SK-N-SH (cell line): ENCODE results near the gene MLLT3. TPM values are rescaled to one million over a fixed set of nuclear protein-coding genes. Genes with fewer than 3 reads are reported as not detected.

Experiments used
- CTCF ChIA-PET: fragments of 300-600, 350-600 bp; formaldehyde crosslinking; extraction: SDS; loops from one replicate; lab custom pipeline; 2021; lab: Yijun Ruan, JAX
- POLR2A ChIA-PET: fragments of 350-600 bp; sonication (Branson Sonifier 250); formaldehyde crosslinking; extraction: SDS; loops from one replicate; lab custom pipeline; 2020; ENCODE audit warnings: antibody characterized with exemption, inconsistent platforms; lab: Yijun Ruan, JAX
- DNase-seq: peaks from one replicate; pipeline ENCODE4 v3.0.0; 2012
- H2AFZ ChIP-seq: fragments of 200-600 bp; sonication (generic); 2 replicates; pipeline ENCODE4 v1.8.1; 2016; ENCODE audit warnings: antibody characterized with exemption, mild to moderate bottlenecking, low read depth
- H3F3A ChIP-seq: fragments of 200-600 bp; sonication (generic); replicated peaks from 2 replicates; pipeline ENCODE3; 2016; ENCODE audit warnings: antibody characterized with exemption, mild to moderate bottlenecking; ENCODE audit not compliant: insufficient read depth
- H3K27ac ChIP-seq, 2 experiments: fragments of 200-500 bp in 1 of 2; fragments of 200-600 bp in 1 of 2; sonication (Bioruptor generic) in 1 of 2; sonication (generic), shearing (Covaris generic) in 1 of 2; 2 replicates each; pipeline versions ENCODE4 v1.5.1 to v1.6.1; 2014 to 2016; ENCODE audit warnings: low read depth in 2 of 2, inconsistent platforms in 1 of 2, low read length in 1 of 2, mild to moderate bottlenecking in 1 of 2, mixed read lengths in 1 of 2
- H3K27me3 ChIP-seq: fragments of 200-600 bp; sonication (generic), shearing (Covaris generic); 2 replicates; pipeline ENCODE4 v1.6.1; 2016; ENCODE audit warnings: mixed run types; ENCODE audit not compliant: insufficient read depth
- H3K36me3 ChIP-seq, 2 experiments: fragments of 200-500 bp in 1 of 2; fragments of 200-600 bp in 1 of 2; sonication (Bioruptor generic) in 1 of 2; sonication (generic) in 1 of 2; replicated peaks in 1 of 2; 2 replicates each; pipeline versions ENCODE3 to v1.5.1; 2014 to 2016; ENCODE audit warnings: low read length in 1 of 2, mild to moderate bottlenecking in 1 of 2; ENCODE audit not compliant: insufficient read depth in 2 of 2, control insufficient read depth in 1 of 2
- H3K4me1 ChIP-seq, 2 experiments: fragments of 200-500 bp in 1 of 2; fragments of 200-600 bp in 1 of 2; sonication (Bioruptor generic) in 1 of 2; sonication (generic), shearing (Covaris generic) in 1 of 2; 2 replicates each; pipeline versions ENCODE4 v1.5.1 to v1.6.1; 2014 to 2016; ENCODE audit warnings: low read depth in 1 of 2, low read length in 1 of 2, mixed run types in 1 of 2; ENCODE audit not compliant: insufficient read depth in 2 of 2, control insufficient read depth in 1 of 2
- H3K4me2 ChIP-seq: fragments of 200-600 bp; sonication (generic), shearing (Covaris generic); 2 replicates; pipeline ENCODE4 v1.6.1; 2017; ENCODE audit warnings: mixed run types
- H3K4me3 ChIP-seq, 2 experiments: fragments of 200-500 bp in 1 of 2; fragments of 200-600 bp in 1 of 2; sonication (Bioruptor generic) in 1 of 2; sonication (generic), shearing (Covaris generic) in 1 of 2; 2 replicates each; pipeline versions ENCODE4 v1.5.1 to v1.8.1; 2014 to 2016; ENCODE audit warnings: low read depth in 2 of 2, inconsistent platforms in 1 of 2, low read length in 1 of 2, mild to moderate bottlenecking in 1 of 2, mixed read lengths in 1 of 2, moderate library complexity in 1 of 2
- H3K79me2 ChIP-seq: fragments of 200-600 bp; sonication (generic); 2 replicates; pipeline ENCODE4 v1.8.1; 2017; ENCODE audit warnings: mild to moderate bottlenecking; ENCODE audit not compliant: insufficient read depth
- H3K9ac ChIP-seq: fragments of 200-600 bp; sonication (generic); 2 replicates; pipeline ENCODE4 v1.6.1; 2017; ENCODE audit warnings: mixed run types
- H3K9me2 ChIP-seq: fragments of 200-600 bp; sonication (generic); 2 replicates; pipeline ENCODE4 v1.6.1; 2017; ENCODE audit warnings: mixed run types
- H3K9me3 ChIP-seq: fragments of 200-600 bp; sonication (generic); 2 replicates; pipeline ENCODE4 v1.6.1; 2017; ENCODE audit warnings: mixed run types, mild to moderate bottlenecking, moderate library complexity
- H4K20me1 ChIP-seq: fragments of 200-600 bp; sonication (generic); 2 replicates; pipeline ENCODE4 v1.6.1; 2017; ENCODE audit warnings: mild to moderate bottlenecking, mixed run types; ENCODE audit not compliant: insufficient read depth
- CHD2 ChIP-seq: fragments of 150-350 bp; IDR thresholded peaks from 2 replicates; pipeline ENCODE4 v1.6.1; 2018; ENCODE audit warnings: low read length; ENCODE audit not compliant: partially characterized antibody
- ELF1 ChIP-seq: IDR thresholded peaks from 2 replicates; pipeline ENCODE4 v1.4.0; 2012
- FOXJ3 ChIP-seq: sonication (generic); formaldehyde crosslinking; IDR thresholded peaks from 2 replicates; pipeline ENCODE4 v1.5.1; 2020; ENCODE audit warnings: mild to moderate bottlenecking, missing genetic modification reagents
- MEF2A ChIP-seq: IDR thresholded peaks from 2 replicates; pipeline ENCODE4 v1.4.0; 2012; ENCODE audit warnings: low read depth, borderline replicate concordance
- MXI1 ChIP-seq: IDR thresholded peaks from 2 replicates; pipeline ENCODE4 v1.6.1; 2012; ENCODE audit warnings: mild to moderate bottlenecking, low read depth, low read length, improper control_type of control experiment
- POLR2AphosphoS5 ChIP-seq: IDR thresholded peaks from 2 replicates; pipeline ENCODE4 v1.6.1; 2012; ENCODE audit warnings: low read depth, low read length
- RAD21 ChIP-seq: IDR thresholded peaks from 2 replicates; pipeline ENCODE4 v1.6.1; 2012; ENCODE audit warnings: mild to moderate bottlenecking, low read length
- RCOR1 ChIP-seq: fragments of 150-350 bp; IDR thresholded peaks from 2 replicates; pipeline ENCODE4 v1.6.1; 2017; ENCODE audit warnings: antibody characterized with exemption, low read length
- RFX5 ChIP-seq: IDR thresholded peaks from 2 replicates; pipeline ENCODE4 v1.6.1; 2012; ENCODE audit warnings: mild to moderate bottlenecking, improper control_type of control experiment, low read length
- SIN3A ChIP-seq: IDR thresholded peaks from 2 replicates; pipeline ENCODE4 v1.6.1; 2012; ENCODE audit warnings: low read depth, mild to moderate bottlenecking, low read length, moderate library complexity, borderline replicate concordance
- SMC3 ChIP-seq: IDR thresholded peaks from 2 replicates; pipeline ENCODE4 v1.6.1; 2012; ENCODE audit warnings: low read depth, low read length, improper control_type of control experiment
- TAF1 ChIP-seq: IDR thresholded peaks from 2 replicates; pipeline ENCODE4 v1.6.1; 2012; ENCODE audit warnings: low read depth, mild to moderate bottlenecking, low read length, moderate library complexity, borderline replicate concordance
- TEAD4 ChIP-seq: IDR thresholded peaks from 2 replicates; pipeline ENCODE4 v1.4.0; 2012; ENCODE audit warnings: mild to moderate bottlenecking, borderline replicate concordance; ENCODE audit not compliant: insufficient read depth
- USF2 ChIP-seq: fragments of 150-350 bp; IDR thresholded peaks from 2 replicates; pipeline ENCODE4 v1.6.1; 2017; ENCODE audit warnings: antibody characterized with exemption, low read length, low read depth, borderline replicate concordance
- YY1 ChIP-seq: IDR thresholded peaks from 2 replicates; pipeline ENCODE4 v1.4.0; 2012; ENCODE audit warnings: low read depth, mild to moderate bottlenecking
- WGBS: methylation state at CpG from one replicate; pipeline ENCODE4 v1.1.6; 2017; ENCODE audit warnings: low lambda C conversion rate; 5-methylcytosine and 5-hydroxymethylcytosine counted together
- polyA plus RNA-seq, 3 experiments: library from polyadenylated mRNA; depleted of rRNA; stranded (reverse); fragments of >200 nt; gene quantifications; 2 replicates each; pipeline ENCODE4 v1.2.3, GENCODE V29; 2012
- TF ChIP-seq, protein P1 (sequence below): IDR thresholded peaks from 2 replicates; pipeline ENCODE4; 2012
- TF ChIP-seq, protein P2 (sequence below): IDR thresholded peaks from 2 replicates; pipeline ENCODE4 v1.6.1; 2012; ENCODE audit warnings: mild to moderate bottlenecking, low read depth, low read length, moderate library complexity

The MLLT3 gene
- polyA plus RNA-seq, 1 of the 3 experiments (the other 2 are of a cell fraction) = 3.9 TPM

DNA sequence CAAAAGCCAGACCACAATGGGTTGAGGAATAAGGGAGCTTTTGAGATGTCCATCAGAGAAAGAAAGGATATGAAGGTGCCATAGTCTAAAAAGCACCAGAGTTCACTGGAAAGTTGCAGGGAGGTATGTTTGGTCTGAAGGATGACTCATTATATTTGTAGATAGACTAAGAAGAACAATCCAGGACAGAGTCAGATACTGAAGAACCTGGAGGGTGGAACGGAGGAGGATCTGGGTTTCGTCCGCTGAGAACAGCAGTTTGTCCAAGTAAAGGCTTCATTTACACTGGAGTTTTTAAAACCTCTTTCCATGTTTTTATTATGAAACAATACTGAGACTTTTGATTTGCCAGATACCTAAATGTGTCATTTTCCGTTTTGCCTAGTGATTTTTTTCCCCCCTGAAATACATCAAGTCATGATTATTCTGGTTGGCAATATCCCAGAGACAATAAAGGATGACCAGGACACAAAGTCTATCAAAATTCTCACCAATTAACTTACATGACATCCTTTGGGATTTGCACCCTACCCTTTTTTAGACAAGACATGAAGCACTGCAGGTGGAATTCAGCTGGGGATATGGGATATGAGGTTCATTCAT is 219.9 kb downstream of the MLLT3 start:
- Histone ChIP-seq H3K9me3 (no peaks in the 10 kb centered on the region), H3K4me3 (no peak overlapping the region), H4K20me1 (no peaks in the 10 kb centered on the region), H3K4me2 (no peak overlapping the region), H3K9ac (no peak overlapping the region), H2AFZ (no peak overlapping the region), H3K4me1 (no peaks in the 10 kb centered on the region), H3K36me3 (no peaks in the 10 kb centered on the region), H3F3A (no peaks in the 10 kb centered on the region), H3K79me2 (no peaks in the 10 kb centered on the region), H3K9me2 (no peaks in the 10 kb centered on the region), H3K27me3 (no peaks in the 10 kb centered on the region), H3K27ac (no peak overlapping the region)
- POLR2A ChIA-PET = no interaction called here
- CTCF ChIA-PET = no interaction called here
- DNase-seq = no peak
- WGBS = 93% methylated on average over 4 of the region's 4 CpGs
- TF ChIP-seq USF2 = no peak
- no peak for TF ChIP-seq MXI1
- no peak for TF ChIP-seq RFX5
- no peak for TF ChIP-seq CHD2
- TF ChIP-seq, protein P1, sequence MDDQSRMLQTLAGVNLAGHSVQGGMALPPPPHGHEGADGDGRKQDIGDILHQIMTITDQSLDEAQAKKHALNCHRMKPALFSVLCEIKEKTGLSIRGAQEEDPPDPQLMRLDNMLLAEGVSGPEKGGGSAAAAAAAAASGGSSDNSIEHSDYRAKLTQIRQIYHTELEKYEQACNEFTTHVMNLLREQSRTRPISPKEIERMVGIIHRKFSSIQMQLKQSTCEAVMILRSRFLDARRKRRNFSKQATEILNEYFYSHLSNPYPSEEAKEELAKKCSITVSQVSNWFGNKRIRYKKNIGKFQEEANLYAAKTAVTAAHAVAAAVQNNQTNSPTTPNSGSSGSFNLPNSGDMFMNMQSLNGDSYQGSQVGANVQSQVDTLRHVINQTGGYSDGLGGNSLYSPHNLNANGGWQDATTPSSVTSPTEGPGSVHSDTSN = no peak
- TF ChIP-seq SIN3A = no peak
- TF ChIP-seq, protein P2, sequence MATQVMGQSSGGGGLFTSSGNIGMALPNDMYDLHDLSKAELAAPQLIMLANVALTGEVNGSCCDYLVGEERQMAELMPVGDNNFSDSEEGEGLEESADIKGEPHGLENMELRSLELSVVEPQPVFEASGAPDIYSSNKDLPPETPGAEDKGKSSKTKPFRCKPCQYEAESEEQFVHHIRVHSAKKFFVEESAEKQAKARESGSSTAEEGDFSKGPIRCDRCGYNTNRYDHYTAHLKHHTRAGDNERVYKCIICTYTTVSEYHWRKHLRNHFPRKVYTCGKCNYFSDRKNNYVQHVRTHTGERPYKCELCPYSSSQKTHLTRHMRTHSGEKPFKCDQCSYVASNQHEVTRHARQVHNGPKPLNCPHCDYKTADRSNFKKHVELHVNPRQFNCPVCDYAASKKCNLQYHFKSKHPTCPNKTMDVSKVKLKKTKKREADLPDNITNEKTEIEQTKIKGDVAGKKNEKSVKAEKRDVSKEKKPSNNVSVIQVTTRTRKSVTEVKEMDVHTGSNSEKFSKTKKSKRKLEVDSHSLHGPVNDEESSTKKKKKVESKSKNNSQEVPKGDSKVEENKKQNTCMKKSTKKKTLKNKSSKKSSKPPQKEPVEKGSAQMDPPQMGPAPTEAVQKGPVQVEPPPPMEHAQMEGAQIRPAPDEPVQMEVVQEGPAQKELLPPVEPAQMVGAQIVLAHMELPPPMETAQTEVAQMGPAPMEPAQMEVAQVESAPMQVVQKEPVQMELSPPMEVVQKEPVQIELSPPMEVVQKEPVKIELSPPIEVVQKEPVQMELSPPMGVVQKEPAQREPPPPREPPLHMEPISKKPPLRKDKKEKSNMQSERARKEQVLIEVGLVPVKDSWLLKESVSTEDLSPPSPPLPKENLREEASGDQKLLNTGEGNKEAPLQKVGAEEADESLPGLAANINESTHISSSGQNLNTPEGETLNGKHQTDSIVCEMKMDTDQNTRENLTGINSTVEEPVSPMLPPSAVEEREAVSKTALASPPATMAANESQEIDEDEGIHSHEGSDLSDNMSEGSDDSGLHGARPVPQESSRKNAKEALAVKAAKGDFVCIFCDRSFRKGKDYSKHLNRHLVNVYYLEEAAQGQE = no peak
- no peak for TF ChIP-seq RAD21
- TF ChIP-seq SMC3 = no peak
- TF ChIP-seq, all 33 proteins: peak for 0

- 84% methylated on average over 8 of the region's 8 CpGs for WGBS
- H3K4me1 ChIP-seq = peaks cover 0 to 4% of the 10 kb centered on the region in 2 experiments; a peak in 2 of 4 replicates
- ChIA-PET CTCF (interaction anchor here (0.7 kb wide), 1 partner anchor 486 kb away, joined by 3 read pairs; no protein-coding TSS in a partner anchor), POLR2A (no interaction called here)
- no peaks in the 10 kb centered on the region for H3K9me3 ChIP-seq
- no peak overlapping the region for H3K9ac ChIP-seq
- no peaks in the 10 kb centered on the region for H3K9me2 ChIP-seq
- no peak overlapping the region for H3K27ac ChIP-seq
- no peaks in the 10 kb centered on the region for H3K27me3 ChIP-seq
- H3F3A ChIP-seq = no peaks in the 10 kb centered on the region
- H2AFZ ChIP-seq = no peak overlapping the region
- H3K79me2 ChIP-seq = no peaks in the 10 kb centered on the region
- no peak for DNase-seq
- H3K4me2 ChIP-seq = no peak overlapping the region
- no peak overlapping the region for H3K4me3 ChIP-seq
- no peaks in the 10 kb centered on the region for H4K20me1 ChIP-seq
- no peaks in the 10 kb centered on the region for H3K36me3 ChIP-seq
- TF ChIP-seq, protein P2 = no peak
- TF ChIP-seq RCOR1 (no peak), MEF2A (no peak), TEAD4 (no peak), ELF1 (no peak), CHD2 (no peak), TAF1 (no peak), POLR2AphosphoS5 (no peak), FOXJ3 (no peak), YY1 (no peak)
Observed at GRCh38 chr9:20398536-20399338, 223.6 kb downstream of the MLLT3 start.
